ENCODE results near the gene TMX3. TPM values are rescaled to one million over a fixed set of nuclear protein-coding genes. Genes with fewer than 3 reads are reported as not detected.

Gene TMX3
- polyA plus RNA-seq, 12 donors, result 41.3 to 73.5 (median 57.3) TPM; not detected in 1

DNA sequence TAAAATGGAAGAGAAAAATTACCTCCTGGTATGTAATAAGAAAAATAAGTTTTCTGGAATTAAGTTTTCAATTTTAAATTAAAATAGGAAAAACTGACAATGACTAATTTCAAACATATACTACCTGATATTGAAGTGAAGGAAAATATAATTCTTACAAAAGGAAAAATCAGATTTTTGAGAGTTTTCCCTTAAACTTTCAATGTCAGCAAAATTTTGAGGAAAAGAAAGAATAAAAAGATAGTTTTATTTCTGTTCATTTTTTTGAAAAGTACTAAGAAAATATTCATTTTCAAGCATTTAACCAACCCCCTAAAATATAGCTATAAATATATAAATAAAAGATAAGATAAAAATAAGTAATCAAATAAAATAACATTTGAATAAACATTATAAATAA, 87.1 kb downstream of the TMX3 start:
- DNase-seq, result no peak

Other genes starting within 250 kb of the TMX3 start
- gene CCDC102B, start 83.0 kb upstream of the TMX3 start, polyA plus RNA-seq (ENCODE audit: insufficient read length in 12 of 12), result 10 to 100 TPM in 11 of 12 donors, not detected in 1; 10.8 to 25.0 (median 13.8) TPM